ENCODE results near the gene SMIM45.

SMIM45 gene

DNA sequence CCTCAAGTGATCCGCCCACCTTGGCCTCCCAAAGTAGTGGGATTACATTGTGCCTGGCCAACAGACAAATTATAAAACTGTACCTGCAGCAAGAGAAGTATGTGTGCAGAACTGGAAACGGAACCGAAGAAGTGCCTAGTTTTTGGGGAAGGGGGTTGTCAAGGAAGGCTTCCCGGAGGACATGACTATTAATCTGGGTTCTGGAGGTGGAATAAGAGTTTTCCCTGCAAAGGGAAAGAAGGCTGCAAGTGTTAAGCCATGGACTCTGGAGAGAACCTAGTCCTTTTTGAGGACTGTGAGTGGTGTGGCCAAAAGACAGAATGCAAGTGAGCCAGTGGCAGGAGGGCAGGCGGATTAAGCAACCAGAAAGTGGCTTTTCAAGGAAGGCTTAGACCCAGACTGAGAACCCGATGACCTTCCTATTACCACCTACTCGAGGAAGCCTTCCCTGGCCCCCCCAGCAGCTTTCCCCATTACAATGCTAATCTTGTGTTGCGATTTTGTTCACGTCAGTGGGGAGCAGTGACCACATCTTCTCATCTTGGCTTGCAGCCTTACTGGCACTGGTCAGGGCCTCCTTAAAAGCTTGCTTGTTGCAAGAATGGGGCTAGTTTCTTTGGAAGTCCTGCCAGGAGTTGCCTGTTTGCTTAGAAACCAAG, 11.6 kb downstream of the SMIM45 start (continued):
- TF ChIP-seq ATF7 (IDR thresholded peaks at IDR 0.05; ENCODE audit: low read depth) (no peak), CREB1 (IDR thresholded peaks at IDR 0.05; ENCODE audit: low read depth) (no peak), YY1 (IDR thresholded peaks at IDR 0.05; ENCODE audit: low read depth, low read length) (no peak), NFXL1 (IDR thresholded peaks at IDR 0.05; ENCODE audit: borderline replicate concordance) (no peak), IKZF1 (conservative IDR thresholded peaks at IDR 0.05) (no peak), LARP7 (IDR thresholded peaks at IDR 0.05) (no peak), RUNX3 (IDR thresholded peaks at IDR 0.05; ENCODE audit: low read length) (no peak)

DNA sequence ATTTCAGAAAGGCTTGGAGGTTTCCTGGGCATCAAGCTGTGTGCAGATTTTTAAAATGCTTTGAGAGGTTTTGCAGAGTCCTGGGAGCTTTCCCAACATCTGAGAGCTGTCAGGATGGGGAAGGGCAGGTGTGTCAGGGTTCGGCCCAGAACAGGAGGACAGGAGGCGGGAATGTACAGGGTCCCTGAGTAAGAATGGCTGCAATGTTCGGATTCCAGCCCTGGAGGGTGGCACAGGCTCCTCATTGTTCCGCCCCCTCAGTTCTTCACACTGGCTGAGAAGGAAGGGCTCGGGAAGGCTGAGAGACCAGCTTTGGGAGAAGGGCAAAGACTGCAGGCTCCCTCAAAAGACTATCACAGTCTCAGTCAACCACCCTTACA, 12.2 kb downstream of the SMIM45 start:
- no peaks in the 10 kb centered on the region for H4K20me1 ChIP-seq (ENCODE audit: control insufficient read depth, insufficient read depth)
- H3K4me1 ChIP-seq (ENCODE audit: control insufficient read depth, insufficient read depth, low read length): peaks cover 7% of the 10 kb centered on the region; the same call in 1 of the 2 replicates
- intact Hi-C loops (cut with micrococcal nuclease; ENCODE audit: unreplicated experiment) (loop anchor here (10.0 kb wide), 1 partner anchor 511 kb away; no protein-coding TSS in a partner anchor), in situ Hi-C loops (cut with MboI) (no loop called here)
- TF ChIP-seq, protein P1, sequence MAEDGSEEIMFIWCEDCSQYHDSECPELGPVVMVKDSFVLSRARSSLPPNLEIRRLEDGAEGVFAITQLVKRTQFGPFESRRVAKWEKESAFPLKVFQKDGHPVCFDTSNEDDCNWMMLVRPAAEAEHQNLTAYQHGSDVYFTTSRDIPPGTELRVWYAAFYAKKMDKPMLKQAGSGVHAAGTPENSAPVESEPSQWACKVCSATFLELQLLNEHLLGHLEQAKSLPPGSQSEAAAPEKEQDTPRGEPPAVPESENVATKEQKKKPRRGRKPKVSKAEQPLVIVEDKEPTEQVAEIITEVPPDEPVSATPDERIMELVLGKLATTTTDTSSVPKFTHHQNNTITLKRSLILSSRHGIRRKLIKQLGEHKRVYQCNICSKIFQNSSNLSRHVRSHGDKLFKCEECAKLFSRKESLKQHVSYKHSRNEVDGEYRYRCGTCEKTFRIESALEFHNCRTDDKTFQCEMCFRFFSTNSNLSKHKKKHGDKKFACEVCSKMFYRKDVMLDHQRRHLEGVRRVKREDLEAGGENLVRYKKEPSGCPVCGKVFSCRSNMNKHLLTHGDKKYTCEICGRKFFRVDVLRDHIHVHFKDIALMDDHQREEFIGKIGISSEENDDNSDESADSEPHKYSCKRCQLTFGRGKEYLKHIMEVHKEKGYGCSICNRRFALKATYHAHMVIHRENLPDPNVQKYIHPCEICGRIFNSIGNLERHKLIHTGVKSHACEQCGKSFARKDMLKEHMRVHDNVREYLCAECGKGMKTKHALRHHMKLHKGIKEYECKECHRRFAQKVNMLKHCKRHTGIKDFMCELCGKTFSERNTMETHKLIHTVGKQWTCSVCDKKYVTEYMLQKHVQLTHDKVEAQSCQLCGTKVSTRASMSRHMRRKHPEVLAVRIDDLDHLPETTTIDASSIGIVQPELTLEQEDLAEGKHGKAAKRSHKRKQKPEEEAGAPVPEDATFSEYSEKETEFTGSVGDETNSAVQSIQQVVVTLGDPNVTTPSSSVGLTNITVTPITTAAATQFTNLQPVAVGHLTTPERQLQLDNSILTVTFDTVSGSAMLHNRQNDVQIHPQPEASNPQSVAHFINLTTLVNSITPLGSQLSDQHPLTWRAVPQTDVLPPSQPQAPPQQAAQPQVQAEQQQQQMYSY (CRISPR knock-in tag; IDR thresholded peaks at IDR 0.05): no peak
- TF ChIP-seq SIX5 (IDR thresholded peaks at IDR 0.05; ENCODE audit: low read depth, low read length, severe bottlenecking) (no peak), PAX5 (IDR thresholded peaks at IDR 0.05; ENCODE audit: borderline replicate concordance, low read depth, low read length) (no peak), BMI1 (IDR thresholded peaks at IDR 0.05; ENCODE audit: borderline replicate concordance) (no peak), DPF2 (IDR thresholded peaks at IDR 0.05) (no peak), TBL1XR1 (IDR thresholded peaks at IDR 0.05; ENCODE audit: low read depth, low read length) (no peak), MYB (IDR thresholded peaks at IDR 0.05; ENCODE audit: borderline replicate concordance, low read depth, low read length) (no peak)
- TF ChIP-seq, protein P2, sequence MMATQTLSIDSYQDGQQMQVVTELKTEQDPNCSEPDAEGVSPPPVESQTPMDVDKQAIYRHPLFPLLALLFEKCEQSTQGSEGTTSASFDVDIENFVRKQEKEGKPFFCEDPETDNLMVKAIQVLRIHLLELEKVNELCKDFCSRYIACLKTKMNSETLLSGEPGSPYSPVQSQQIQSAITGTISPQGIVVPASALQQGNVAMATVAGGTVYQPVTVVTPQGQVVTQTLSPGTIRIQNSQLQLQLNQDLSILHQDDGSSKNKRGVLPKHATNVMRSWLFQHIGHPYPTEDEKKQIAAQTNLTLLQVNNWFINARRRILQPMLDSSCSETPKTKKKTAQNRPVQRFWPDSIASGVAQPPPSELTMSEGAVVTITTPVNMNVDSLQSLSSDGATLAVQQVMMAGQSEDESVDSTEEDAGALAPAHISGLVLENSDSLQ (IDR thresholded peaks at IDR 0.05): no peak
- TF ChIP-seq, protein P3, sequence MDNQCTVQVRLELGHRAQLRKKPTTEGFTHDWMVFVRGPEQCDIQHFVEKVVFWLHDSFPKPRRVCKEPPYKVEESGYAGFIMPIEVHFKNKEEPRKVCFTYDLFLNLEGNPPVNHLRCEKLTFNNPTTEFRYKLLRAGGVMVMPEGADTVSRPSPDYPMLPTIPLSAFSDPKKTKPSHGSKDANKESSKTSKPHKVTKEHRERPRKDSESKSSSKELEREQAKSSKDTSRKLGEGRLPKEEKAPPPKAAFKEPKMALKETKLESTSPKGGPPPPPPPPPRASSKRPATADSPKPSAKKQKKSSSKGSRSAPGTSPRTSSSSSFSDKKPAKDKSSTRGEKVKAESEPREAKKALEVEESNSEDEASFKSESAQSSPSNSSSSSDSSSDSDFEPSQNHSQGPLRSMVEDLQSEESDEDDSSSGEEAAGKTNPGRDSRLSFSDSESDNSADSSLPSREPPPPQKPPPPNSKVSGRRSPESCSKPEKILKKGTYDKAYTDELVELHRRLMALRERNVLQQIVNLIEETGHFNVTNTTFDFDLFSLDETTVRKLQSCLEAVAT (IDR thresholded peaks at IDR 0.05): no peak
- H3K9ac ChIP-seq (ENCODE audit: control insufficient read depth, insufficient read depth, low read length): no peak overlapping the region
- RAD21 ChIA-PET (ENCODE audit: unreplicated experiment): interaction anchor here (1.1 to 1.5 kb wide), 2 partner anchors 99 to 149 kb away, joined by 3 to 4 read pairs; no protein-coding TSS in a partner anchor
- H2AFZ ChIP-seq (ENCODE audit: control insufficient read depth, low read depth, low read length): no peak overlapping the region
- no peaks in the 10 kb centered on the region for H3K79me2 ChIP-seq (ENCODE audit: control insufficient read depth, insufficient read depth, low read length)
- BruUV-seq (replicated peaks): no TSS peak
- SMC1A ChIA-PET (ENCODE audit: uncharacterized antibody, unreplicated experiment): interaction anchor here (1.5 to 5.1 kb wide), 2 partner anchors 15 to 147 kb away, joined by 6 to 33 read pairs; no protein-coding TSS in a partner anchor
- no peaks in the 10 kb centered on the region for H3K36me3 ChIP-seq (ENCODE audit: control insufficient read depth in 2 of 2, insufficient read depth in 2 of 2, low read length in 1 of 2)
- 60% methylated on average over 5 of the region's 5 CpGs for WGBS (ENCODE audit: insufficient coverage, insufficient replicate concordance, low lambda C conversion rate, missing lambda C conversion rate)
- no peak for ATAC-seq
- CTCF ChIA-PET: interaction anchor here (1.1 to 6.3 kb wide), 3 partner anchors 12 to 509 kb away, joined by 3 to 57 read pairs (median 5); no protein-coding TSS in a partner anchor
- no peak overlapping the region for H3K4me3 ChIP-seq
- H3K9me3 ChIP-seq (replicated peaks; ENCODE audit: control insufficient read depth, insufficient read depth, low read length): no peaks in the 10 kb centered on the region
- H3K27me3 ChIP-seq (replicated peaks in 1 of 2; ENCODE audit: control insufficient read depth in 2 of 2, insufficient read depth in 2 of 2, low read length in 1 of 2): no peaks in the 10 kb centered on the region
- POLR2A ChIA-PET: interaction anchor here (0.5 kb wide), 1 partner anchor 456 kb away, joined by 8 read pairs; no protein-coding TSS in a partner anchor
- no peak overlapping the region for H3K4me2 ChIP-seq (ENCODE audit: control insufficient read depth, insufficient read depth)
- H3K27ac ChIP-seq (ENCODE audit: control insufficient read depth, insufficient read depth): no peak overlapping the region
- no peak for FAIRE-seq
- no peak for DNase-seq (ENCODE audit: low read depth, low spot score)
